Breast epithelium (tissue), 3 donors: ENCODE measurements around the gene SCN1A.

Source experiments
- POLR2AphosphoS5 ChIP-seq, 3 donors: sonication (generic); formaldehyde crosslinking; IDR thresholded peaks; one replicate each; pipeline ENCODE4 v1.6.1; 2017; ENCODE audit warnings: antibody characterized with exemption in 3 of 3
- TF ChIP-seq, protein P1 (sequence below), 3 donors: fragments of 450-650 bp; IDR thresholded peaks; one replicate each; pipeline ENCODE4 v1.5.1; 2016 to 2017; ENCODE audit warnings: antibody characterized with exemption in 3 of 3, mild to moderate bottlenecking in 3 of 3, moderate library complexity in 3 of 3

DNA sequence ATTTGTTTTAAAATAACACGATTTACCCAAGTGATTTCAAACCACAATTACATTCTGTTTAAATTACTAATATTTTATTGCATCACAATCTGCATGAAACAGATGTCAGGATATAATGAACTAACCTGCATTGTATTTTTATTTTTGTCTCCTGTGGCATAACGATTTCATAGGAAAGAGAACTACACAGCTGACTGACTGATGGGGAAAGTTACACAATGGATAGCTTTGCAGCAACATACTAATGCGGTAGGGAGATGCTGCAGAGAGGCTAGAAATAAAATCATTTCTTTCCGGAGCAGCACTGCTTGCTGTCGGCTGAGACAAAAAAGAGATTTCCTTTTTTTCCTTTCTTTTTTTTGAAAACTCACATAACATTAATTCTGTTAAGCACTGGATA lies 36.9 kb downstream of the SCN1A start:
- TF ChIP-seq, protein P1, sequence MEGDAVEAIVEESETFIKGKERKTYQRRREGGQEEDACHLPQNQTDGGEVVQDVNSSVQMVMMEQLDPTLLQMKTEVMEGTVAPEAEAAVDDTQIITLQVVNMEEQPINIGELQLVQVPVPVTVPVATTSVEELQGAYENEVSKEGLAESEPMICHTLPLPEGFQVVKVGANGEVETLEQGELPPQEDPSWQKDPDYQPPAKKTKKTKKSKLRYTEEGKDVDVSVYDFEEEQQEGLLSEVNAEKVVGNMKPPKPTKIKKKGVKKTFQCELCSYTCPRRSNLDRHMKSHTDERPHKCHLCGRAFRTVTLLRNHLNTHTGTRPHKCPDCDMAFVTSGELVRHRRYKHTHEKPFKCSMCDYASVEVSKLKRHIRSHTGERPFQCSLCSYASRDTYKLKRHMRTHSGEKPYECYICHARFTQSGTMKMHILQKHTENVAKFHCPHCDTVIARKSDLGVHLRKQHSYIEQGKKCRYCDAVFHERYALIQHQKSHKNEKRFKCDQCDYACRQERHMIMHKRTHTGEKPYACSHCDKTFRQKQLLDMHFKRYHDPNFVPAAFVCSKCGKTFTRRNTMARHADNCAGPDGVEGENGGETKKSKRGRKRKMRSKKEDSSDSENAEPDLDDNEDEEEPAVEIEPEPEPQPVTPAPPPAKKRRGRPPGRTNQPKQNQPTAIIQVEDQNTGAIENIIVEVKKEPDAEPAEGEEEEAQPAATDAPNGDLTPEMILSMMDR (IDR thresholded peaks at IDR 0.05), result no peak
- no peak for TF ChIP-seq POLR2AphosphoS5 (IDR thresholded peaks at IDR 0.05)
